ENCODE data around the gene OR13C9.
"Not testable (repeated sequence)": the region's sequence is repeated elsewhere in the genome, so short reads cannot be mapped to it uniquely, and the experiment has no call there.

OR13C9 gene, protein sequence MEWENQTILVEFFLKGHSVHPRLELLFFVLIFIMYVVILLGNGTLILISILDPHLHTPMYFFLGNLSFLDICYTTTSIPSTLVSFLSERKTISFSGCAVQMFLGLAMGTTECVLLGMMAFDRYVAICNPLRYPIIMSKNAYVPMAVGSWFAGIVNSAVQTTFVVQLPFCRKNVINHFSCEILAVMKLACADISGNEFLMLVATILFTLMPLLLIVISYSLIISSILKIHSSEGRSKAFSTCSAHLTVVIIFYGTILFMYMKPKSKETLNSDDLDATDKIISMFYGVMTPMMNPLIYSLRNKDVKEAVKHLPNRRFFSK

GRCh38 chr9:104618104-104618503, at the start of gene OR13C9:
OR13C9 (minus strand) TSS chr9:104618204; CDS start chr9:104618204, 0 bp downstream.
- Histone ChIP-seq H3K36me3 (ENCODE audit: control insufficient read depth in 1 of 2, insufficient read depth in 2 of 2, low read length in 2 of 2) (no peaks in the 10 kb centered on the region), H3K27ac (ENCODE audit: low read length) (no peak within 1 kb of the TSS), H3K27me3 (ENCODE audit: low read depth, low read length) (no peaks in the 10 kb centered on the region), H3K4me3 (ENCODE audit: low read depth in 1 of 2, low read length in 2 of 2) (no peak within 1 kb of the TSS), H3K9me3 (ENCODE audit: control insufficient read depth in 1 of 2, low read length in 2 of 2) (no peaks in the 10 kb centered on the region), H3K4me1 (ENCODE audit: control insufficient read depth in 1 of 2, insufficient read depth in 2 of 2, low read length in 2 of 2) (no peaks in the 10 kb centered on the region)

DNA sequence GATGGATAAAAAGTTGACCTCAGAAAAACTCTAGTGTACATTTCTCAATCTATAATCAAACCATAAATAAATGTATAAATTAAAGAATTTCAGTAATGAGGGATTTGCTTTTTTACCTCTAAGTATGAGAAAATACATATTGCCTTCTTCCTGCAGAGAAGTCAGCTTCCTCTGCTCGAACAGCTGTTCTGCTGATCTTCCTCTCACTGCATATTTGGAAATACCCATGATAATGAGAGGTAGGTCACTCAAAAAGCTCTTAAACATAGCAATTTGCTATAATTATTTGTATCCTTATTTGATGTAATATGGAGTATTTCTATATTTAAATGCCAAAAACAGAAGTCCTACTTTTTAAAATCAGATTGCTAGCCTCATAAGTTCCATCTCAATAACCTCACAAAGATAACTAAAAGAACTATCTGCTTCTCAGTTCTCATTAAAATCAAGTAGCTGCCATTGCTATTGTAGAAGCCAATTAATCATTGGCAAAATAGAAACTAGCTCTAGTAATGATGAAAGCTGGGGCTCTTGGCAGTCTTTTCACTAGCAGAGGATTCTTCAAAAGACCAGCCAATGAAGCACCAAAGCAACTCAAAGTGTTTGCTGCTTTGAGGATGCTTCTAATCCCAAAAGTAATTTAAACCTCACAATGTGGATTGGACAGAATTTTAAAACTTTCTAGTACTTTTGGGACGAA, 40.6 kb upstream of the OR13C9 start:
- no peaks in the 10 kb centered on the region for H3K4me1 ChIP-seq (ENCODE audit: control insufficient read depth in 1 of 2, insufficient read depth in 2 of 2, low read length in 2 of 2)
- H3K27me3 ChIP-seq (ENCODE audit: low read depth, low read length) = no peaks in the 10 kb centered on the region
- H3K36me3 ChIP-seq (ENCODE audit: control insufficient read depth in 1 of 2, insufficient read depth in 2 of 2, low read length in 2 of 2) = no peaks in the 10 kb centered on the region
- H3K4me3 ChIP-seq (ENCODE audit: low read depth in 1 of 2, low read length in 2 of 2) = no peak overlapping the region
- no peak overlapping the region for H3K27ac ChIP-seq (ENCODE audit: low read length)
- H3K9me3 ChIP-seq (ENCODE audit: control insufficient read depth in 1 of 2, low read length in 2 of 2) = no peaks in the 10 kb centered on the region

DNA sequence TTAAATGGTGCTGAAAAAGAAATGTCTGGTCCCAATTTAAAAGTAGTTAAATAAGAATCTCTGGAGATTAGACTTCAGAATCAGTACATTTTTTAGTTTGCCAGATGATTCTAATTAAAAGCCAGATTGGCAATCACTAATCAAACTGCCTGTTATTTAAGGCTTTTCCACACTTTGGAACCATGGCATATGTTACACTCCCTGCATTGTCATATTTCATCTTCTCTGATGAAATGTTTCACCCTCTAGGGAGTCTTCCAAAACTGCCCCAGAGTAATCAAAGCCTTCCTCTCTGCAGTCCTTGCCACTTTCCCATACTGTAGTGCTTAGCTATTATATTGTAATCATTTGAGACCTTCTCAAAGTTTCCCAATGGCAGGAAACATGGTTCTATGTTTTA, 17.5 kb upstream of the OR13C9 start:
- Histone ChIP-seq H3K9me3 (ENCODE audit: control insufficient read depth in 1 of 2, low read length in 2 of 2) (peaks cover 4 to 27% of the 10 kb centered on the region in 2 donors), H3K36me3 (ENCODE audit: control insufficient read depth in 1 of 2, insufficient read depth in 2 of 2, low read length in 2 of 2) (no peaks in the 10 kb centered on the region), H3K4me1 (ENCODE audit: control insufficient read depth in 1 of 2, insufficient read depth in 2 of 2, low read length in 2 of 2) (no peaks in the 10 kb centered on the region), H3K4me3 (ENCODE audit: low read depth in 1 of 2, low read length in 2 of 2) (no peak overlapping the region), H3K27ac (ENCODE audit: low read length) (no peak overlapping the region), H3K27me3 (ENCODE audit: low read depth, low read length) (no peaks in the 10 kb centered on the region)

DNA sequence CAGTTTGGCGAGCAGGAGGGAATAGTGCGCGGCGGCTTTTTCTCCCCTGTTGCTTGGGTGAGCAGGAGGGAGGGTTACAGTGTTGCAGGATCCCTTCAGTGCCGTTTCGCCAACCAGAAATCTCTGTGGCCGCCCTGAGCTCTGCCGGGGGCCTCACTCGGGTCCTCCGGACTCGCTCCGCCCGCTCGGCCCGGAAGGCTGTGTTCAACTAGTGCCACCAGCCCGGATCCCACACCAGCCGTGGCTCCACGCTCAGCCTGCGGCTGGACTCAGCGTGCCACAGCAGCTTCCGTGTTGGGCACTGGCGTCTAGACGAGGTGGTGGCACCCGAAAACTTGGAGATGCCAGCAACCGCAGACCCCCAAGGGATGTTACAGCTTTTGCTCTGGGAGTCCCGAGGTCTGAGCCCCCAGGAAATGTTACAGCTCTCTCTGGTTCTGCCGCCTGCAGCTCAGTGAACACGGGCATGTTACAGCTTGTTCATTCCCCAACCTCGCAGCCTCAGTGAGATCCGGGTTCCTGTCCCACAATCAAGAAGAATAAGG, 16.0 kb upstream of the OR13C9 start:
- H3K9me3 ChIP-seq (ENCODE audit: control insufficient read depth in 1 of 2, low read length in 2 of 2) = peaks cover 4 to 19% of the 10 kb centered on the region in 2 donors

GRCh38 chr9:104625964-104626363, 8.0 kb upstream of the OR13C9 start:
- not testable (repeated sequence) for H3K27me3 ChIP-seq (ENCODE audit: low read depth, low read length); H3K36me3 ChIP-seq (ENCODE audit: control insufficient read depth in 1 of 2, insufficient read depth in 2 of 2, low read length in 2 of 2); H3K9me3 ChIP-seq (ENCODE audit: control insufficient read depth in 1 of 2, low read length in 2 of 2)

More for the DNA sequence above, 16.0 kb upstream of the OR13C9 start:
- Histone ChIP-seq H3K4me1 (ENCODE audit: control insufficient read depth in 1 of 2, insufficient read depth in 2 of 2, low read length in 2 of 2) (no peaks in the 10 kb centered on the region), H3K4me3 (ENCODE audit: low read depth in 1 of 2, low read length in 2 of 2) (no peak overlapping the region), H3K27me3 (ENCODE audit: low read depth, low read length) (no peaks in the 10 kb centered on the region), H3K27ac (ENCODE audit: low read length) (no peak overlapping the region), H3K36me3 (ENCODE audit: control insufficient read depth in 1 of 2, insufficient read depth in 2 of 2, low read length in 2 of 2) (no peaks in the 10 kb centered on the region)

GRCh38 chr9:104617418-104617817, 586 bp downstream of the OR13C9 start:
- Histone ChIP-seq H3K27ac (ENCODE audit: low read length) (no peak overlapping the region), H3K4me1 (ENCODE audit: control insufficient read depth in 1 of 2, insufficient read depth in 2 of 2, low read length in 2 of 2) (no peaks in the 10 kb centered on the region), H3K27me3 (ENCODE audit: low read depth, low read length) (no peaks in the 10 kb centered on the region), H3K4me3 (ENCODE audit: low read depth in 1 of 2, low read length in 2 of 2) (no peak overlapping the region), H3K36me3 (ENCODE audit: control insufficient read depth in 1 of 2, insufficient read depth in 2 of 2, low read length in 2 of 2) (no peaks in the 10 kb centered on the region), H3K9me3 (ENCODE audit: control insufficient read depth in 1 of 2, low read length in 2 of 2) (no peaks in the 10 kb centered on the region)

More at GRCh38 chr9:104625964-104626363, 8.0 kb upstream of the OR13C9 start:
- H3K27ac ChIP-seq (ENCODE audit: low read length); H3K4me1 ChIP-seq (ENCODE audit: control insufficient read depth in 1 of 2, insufficient read depth in 2 of 2, low read length in 2 of 2); H3K4me3 ChIP-seq (ENCODE audit: low read depth in 1 of 2, low read length in 2 of 2): not testable (repeated sequence)

DNA sequence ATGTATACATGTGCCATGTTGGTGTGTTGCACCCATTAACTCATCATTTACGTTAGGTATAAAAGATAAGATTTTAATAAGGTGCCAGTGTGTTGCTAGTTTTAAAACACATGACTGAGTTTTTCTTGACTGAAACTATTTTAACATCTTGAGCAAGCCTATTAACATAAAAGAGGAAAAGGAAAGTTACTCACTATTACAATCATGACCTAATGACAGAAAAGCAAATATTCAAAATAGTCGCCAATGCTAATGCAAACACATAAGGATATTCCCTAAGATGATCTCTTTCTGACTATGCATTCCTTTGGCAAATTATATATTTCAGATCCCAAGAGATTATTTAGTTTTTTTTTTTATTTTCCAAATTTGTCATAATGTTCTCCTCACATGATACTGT, 6.8 kb downstream of the OR13C9 start:
- H3K9me3 ChIP-seq (ENCODE audit: control insufficient read depth in 1 of 2, low read length in 2 of 2) = no peaks in the 10 kb centered on the region
- H3K27me3 ChIP-seq (ENCODE audit: low read depth, low read length) = no peaks in the 10 kb centered on the region
- no peak overlapping the region for H3K27ac ChIP-seq (ENCODE audit: low read length)
- no peak overlapping the region for H3K4me3 ChIP-seq (ENCODE audit: low read depth in 1 of 2, low read length in 2 of 2)
- no peaks in the 10 kb centered on the region for H3K36me3 ChIP-seq (ENCODE audit: control insufficient read depth in 1 of 2, insufficient read depth in 2 of 2, low read length in 2 of 2)
- H3K4me1 ChIP-seq (ENCODE audit: control insufficient read depth in 1 of 2, insufficient read depth in 2 of 2, low read length in 2 of 2) = no peaks in the 10 kb centered on the region

DNA sequence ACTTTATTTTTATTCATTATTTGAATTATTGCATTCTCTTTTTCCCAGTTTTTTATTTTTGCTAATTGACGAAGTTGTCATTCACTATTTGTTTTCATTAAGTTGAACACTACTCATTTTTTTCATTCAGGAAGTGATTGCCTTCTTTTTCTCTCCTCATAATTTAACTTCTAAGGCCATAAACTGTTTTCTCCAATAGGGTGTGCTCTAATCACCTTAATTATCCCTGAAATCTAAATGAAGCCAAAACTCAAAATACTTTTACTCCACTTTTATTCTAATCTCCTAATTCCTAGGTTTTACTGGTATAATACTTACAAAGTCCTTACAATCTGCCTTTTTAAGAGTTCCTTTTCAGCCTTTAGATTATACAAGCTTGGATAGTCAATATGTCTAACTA, 9.7 kb downstream of the OR13C9 start:
- H3K36me3 ChIP-seq (ENCODE audit: control insufficient read depth in 1 of 2, insufficient read depth in 2 of 2, low read length in 2 of 2) = no peaks in the 10 kb centered on the region
- no peaks in the 10 kb centered on the region for H3K4me1 ChIP-seq (ENCODE audit: control insufficient read depth in 1 of 2, insufficient read depth in 2 of 2, low read length in 2 of 2)
- H3K27me3 ChIP-seq (ENCODE audit: low read depth, low read length) = no peaks in the 10 kb centered on the region
- no peak overlapping the region for H3K27ac ChIP-seq (ENCODE audit: low read length)
- no peak overlapping the region for H3K4me3 ChIP-seq (ENCODE audit: low read depth in 1 of 2, low read length in 2 of 2)
- H3K9me3 ChIP-seq (ENCODE audit: control insufficient read depth in 1 of 2, low read length in 2 of 2) = no peaks in the 10 kb centered on the region

DNA sequence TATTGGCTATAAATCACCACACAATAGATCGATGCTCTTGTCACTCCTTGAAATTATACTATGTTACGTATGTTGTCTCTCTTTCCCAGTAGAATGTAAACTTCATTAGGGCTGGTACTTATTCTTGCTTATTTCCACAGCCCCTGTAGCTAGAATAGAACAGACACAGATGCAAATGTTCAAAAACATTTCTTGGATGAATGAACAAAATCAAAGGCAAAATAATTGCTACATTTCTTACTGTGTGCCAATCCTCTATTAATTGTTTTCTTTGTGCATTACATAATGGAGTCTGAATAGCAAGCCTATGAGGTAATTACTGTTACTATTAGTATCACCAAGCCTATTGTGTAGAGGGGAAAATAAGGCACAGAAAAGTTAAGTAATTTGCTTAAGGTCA, 11.9 kb downstream of the OR13C9 start:
- Histone ChIP-seq H3K36me3 (ENCODE audit: control insufficient read depth in 1 of 2, insufficient read depth in 2 of 2, low read length in 2 of 2) (no peaks in the 10 kb centered on the region), H3K4me1 (ENCODE audit: control insufficient read depth in 1 of 2, insufficient read depth in 2 of 2, low read length in 2 of 2) (no peaks in the 10 kb centered on the region), H3K9me3 (ENCODE audit: control insufficient read depth in 1 of 2, low read length in 2 of 2) (no peaks in the 10 kb centered on the region), H3K4me3 (ENCODE audit: low read depth in 1 of 2, low read length in 2 of 2) (no peak overlapping the region), H3K27ac (ENCODE audit: low read length) (no peak overlapping the region), H3K27me3 (ENCODE audit: low read depth, low read length) (no peaks in the 10 kb centered on the region)

- not testable (repeated sequence) for H3K36me3 ChIP-seq (ENCODE audit: control insufficient read depth in 1 of 2, insufficient read depth in 2 of 2, low read length in 2 of 2); H3K9me3 ChIP-seq (ENCODE audit: control insufficient read depth in 1 of 2, low read length in 2 of 2); H3K27ac ChIP-seq (ENCODE audit: low read length); H3K4me3 ChIP-seq (ENCODE audit: low read depth in 1 of 2, low read length in 2 of 2); H3K4me1 ChIP-seq (ENCODE audit: control insufficient read depth in 1 of 2, insufficient read depth in 2 of 2, low read length in 2 of 2); H3K27me3 ChIP-seq (ENCODE audit: low read depth, low read length)
These were observed 12.5 kb downstream of the OR13C9 start, which contains the start of gene OR13C2 for GRCh38 chr9:104605527-104605926. OR13C2 (minus strand) TSS chr9:104605627; CDS start chr9:104605627, 0 bp downstream.

DNA sequence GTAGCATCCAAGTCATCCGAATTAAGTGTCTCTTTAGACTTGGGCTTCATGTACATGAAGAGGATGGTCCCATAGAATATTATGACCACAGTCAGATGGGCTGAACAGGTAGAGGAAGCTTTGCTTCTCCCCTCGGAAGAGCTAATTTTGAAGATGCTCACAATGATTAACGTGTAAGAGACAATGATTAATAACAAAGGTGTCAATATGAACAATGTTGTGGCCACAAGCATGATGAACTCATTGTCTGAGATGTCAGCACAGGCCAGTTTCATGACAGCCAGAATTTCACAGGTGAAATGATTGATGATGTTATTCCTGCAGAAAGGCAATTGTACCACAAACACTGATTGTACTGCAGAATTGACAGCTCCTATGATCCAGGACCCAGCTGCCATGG, 13.2 kb downstream of the OR13C9 start:
- Histone ChIP-seq H3K4me3 (ENCODE audit: low read depth in 1 of 2, low read length in 2 of 2) (no peak overlapping the region), H3K4me1 (ENCODE audit: control insufficient read depth in 1 of 2, insufficient read depth in 2 of 2, low read length in 2 of 2) (no peaks in the 10 kb centered on the region), H3K36me3 (ENCODE audit: control insufficient read depth in 1 of 2, insufficient read depth in 2 of 2, low read length in 2 of 2) (no peaks in the 10 kb centered on the region), H3K27me3 (ENCODE audit: low read depth, low read length) (no peaks in the 10 kb centered on the region), H3K27ac (ENCODE audit: low read length) (no peak overlapping the region), H3K9me3 (ENCODE audit: control insufficient read depth in 1 of 2, low read length in 2 of 2) (no peaks in the 10 kb centered on the region)
